ENCODE results near the gene CTNNA3.

CTNNA3 gene

GRCh38 chr10:66940965-66941364 is 755.0 kb downstream of the CTNNA3 start:
- DNase-seq: peak in 1 of 56 donors; percentile 5

- DNase-seq: no peak
Observed at GRCh38 chr10:66934711-66935110, 761.3 kb downstream of the CTNNA3 start.

GRCh38 chr10:66931949-66932343 is 764.0 kb downstream of the CTNNA3 start:
- DNase-seq: peak in 34 of 56 donors; percentile 1 to 65 (median 34)

DNA sequence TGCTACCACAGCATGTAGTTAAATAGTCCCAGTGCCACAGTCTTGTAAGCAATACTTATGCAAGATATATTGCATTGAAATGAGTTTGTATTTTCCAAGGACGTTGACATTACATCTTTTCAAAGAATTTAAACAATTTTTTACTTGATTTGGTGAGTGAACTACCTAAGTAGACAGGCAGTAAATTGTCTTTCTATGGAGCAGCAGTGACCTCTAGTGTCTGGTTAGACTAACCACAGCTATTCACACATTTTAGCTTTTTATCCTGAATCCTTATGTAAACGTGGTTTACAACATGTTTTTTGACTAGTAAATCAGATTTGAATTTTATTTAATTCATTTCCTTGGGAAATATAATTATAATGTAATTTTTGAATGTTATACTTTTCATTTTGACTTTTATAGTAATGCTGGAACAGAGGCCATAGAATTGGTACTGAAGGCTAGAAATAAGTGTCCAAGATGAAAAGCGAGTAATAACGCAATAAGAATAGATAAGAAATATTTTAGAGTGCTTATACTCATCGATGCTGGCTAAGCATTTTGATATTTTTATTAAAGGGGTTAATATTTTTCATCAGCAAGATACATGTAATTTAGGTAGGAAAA is 764.6 kb downstream of the CTNNA3 start:
- DNase-seq: peak in 4 of 56 donors; percentile 4 to 64 (median 26)

GRCh38 chr10:66929375-66929774 is 766.6 kb downstream of the CTNNA3 start:
- DNase-seq: peak in 11 of 56 donors; percentile 1 to 31 (median 13)

DNA sequence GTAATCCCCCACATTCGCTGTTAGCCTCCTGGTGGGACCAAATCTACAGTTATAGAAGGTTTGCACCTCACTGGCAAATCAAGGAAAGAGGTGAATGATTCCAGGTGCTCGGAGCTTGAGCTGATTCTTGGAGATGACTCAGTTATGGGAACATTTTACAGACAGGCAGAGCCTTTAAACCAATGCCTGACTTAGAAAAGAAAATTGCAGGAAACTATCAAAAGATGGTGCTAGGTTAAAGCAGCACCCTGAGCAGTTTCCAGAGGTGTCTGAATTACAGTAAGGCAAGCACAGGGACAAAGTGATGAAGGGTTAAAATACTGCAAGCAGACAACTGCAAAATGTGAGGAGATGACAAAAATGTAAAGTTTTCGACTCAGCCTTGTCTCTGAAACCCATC is 767.2 kb downstream of the CTNNA3 start:
- peak in 3 of 56 donors; percentile 13 to 37 (median 13) for DNase-seq

DNA sequence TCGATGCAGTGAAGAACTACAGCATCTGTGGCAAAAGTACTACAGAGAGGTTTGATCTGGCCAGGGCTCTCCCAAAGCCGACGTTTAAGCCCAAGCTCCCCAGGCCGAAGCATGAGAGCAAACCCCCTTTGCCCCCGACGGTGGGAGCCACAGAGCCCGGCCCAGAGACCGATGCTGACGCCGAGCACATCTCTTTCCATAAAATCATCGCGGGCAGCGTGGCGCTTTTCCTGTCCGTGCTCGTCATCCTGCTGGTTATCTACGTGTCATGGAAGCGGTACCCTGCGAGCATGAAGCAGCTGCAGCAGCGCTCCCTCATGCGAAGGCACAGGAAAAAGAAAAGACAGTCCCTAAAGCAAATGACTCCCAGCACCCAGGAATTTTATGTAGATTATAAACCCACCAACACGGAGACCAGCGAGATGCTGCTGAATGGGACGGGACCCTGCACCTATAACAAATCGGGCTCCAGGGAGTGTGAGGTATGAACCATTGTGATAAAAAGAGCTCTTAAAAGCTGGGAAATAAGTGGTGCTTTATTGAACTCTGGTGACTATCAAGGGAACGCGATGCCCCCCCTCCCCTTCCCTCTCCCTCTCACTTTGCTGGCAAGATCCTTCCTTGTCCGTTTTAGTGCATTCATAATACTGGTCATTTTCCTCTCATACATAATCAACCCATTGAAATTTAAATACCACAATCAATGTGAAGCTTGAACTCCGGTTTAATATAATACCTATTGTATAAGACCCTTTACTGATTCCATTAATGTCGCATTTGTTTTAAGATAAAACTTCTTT is 767.8 kb downstream of the CTNNA3 start:
- DNase-seq: peak in 44 of 56 donors; percentile 1 to 69 (median 42)

GRCh38 chr10:66927251-66927935 is 768.6 kb downstream of the CTNNA3 start:
- DNase-seq: peak in 17 of 56 donors; percentile 1 to 54 (median 25)

DNA sequence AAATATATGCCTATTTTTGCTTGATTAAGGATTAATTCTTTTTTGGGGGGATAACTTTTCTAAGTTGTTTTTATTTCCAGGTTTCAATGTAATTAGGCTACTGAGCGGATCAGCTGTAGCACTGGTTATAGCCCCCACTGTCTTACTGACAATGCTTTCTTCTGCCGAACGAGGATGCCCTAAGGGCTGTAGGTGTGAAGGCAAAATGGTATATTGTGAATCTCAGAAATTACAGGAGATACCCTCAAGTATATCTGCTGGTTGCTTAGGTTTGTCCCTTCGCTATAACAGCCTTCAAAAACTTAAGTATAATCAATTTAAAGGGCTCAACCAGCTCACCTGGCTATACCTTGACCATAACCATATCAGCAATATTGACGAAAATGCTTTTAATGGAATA is 769.2 kb downstream of the CTNNA3 start:
- no peak for DNase-seq

- peak in 53 of 56 donors; percentile 7 to 91 (median 62) for DNase-seq
Observed at GRCh38 chr10:66925896-66926715, 769.9 kb downstream of the CTNNA3 start, which contains the start of gene LRRTM3. Gene LRRTM3 (plus strand): TSS chr10:66926036.

DNA sequence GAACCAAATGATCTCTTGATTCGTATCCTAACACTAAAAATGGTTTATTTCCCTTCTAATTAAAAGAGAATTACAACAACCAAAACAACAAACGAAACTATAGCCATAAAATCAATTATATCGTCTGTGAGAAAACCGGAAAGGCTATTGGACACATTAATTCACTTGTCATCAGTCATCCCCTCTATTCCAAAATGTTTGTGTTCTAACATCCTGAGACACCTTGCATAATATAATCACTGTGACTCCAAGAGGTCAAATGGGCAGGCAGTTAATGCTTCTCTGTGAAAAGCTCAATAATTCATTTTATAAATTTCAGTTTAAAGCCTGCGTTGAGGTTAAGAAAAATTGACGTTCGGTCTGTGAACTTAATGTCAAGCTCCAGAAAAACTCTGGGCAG is 770.6 kb downstream of the CTNNA3 start:
- no peak for DNase-seq

DNA sequence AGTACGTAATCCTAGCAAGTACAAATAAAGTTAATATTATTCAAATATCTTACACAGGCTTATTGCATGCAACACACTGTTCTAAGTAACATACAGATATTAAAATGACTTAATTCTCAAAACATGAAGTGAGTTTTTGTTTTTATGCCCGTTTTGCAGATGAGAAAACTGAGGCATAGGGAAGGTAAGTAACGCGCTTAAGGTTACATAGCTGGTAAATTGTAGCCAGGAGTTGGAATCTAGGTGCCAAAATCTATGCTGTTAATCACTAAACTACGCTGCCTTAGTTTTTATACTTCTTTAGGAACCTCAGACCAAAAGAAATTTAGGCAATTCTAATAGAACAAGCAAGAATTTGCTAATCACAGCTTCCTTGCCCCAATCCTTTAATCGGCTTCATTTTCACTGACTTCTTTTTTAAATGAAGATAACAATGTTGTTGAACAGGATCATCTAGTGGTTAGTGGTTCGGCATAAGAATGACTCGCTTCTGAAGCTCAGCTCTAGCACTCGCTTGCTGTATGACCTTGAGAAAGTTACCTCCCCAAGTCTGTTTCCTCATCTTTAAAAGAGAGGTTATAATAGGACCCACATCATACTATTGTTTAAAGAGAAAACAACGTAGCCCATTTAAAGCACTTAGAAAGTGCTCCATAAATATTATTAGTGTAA is 771.2 kb downstream of the CTNNA3 start:
- no peak for DNase-seq

DNA sequence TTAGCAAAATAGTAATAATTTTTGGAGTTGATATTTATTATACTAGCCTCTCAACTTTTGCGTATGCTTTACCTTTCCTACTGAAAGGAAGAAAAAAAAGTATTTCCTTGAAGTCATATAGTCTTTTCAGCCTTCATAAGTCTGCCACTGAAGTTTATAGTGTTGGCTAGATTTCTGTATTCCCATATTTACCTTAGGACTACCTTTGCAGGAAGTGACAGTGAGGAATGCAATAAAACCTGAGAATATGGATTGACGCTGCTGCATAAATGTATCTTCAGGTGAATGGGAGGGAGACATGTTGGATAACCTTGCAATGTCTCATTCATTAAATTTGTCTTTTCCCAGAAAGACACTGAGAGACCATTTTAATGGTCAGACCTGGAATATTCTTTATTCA is 776.7 kb downstream of the CTNNA3 start:
- no peak for DNase-seq

DNA sequence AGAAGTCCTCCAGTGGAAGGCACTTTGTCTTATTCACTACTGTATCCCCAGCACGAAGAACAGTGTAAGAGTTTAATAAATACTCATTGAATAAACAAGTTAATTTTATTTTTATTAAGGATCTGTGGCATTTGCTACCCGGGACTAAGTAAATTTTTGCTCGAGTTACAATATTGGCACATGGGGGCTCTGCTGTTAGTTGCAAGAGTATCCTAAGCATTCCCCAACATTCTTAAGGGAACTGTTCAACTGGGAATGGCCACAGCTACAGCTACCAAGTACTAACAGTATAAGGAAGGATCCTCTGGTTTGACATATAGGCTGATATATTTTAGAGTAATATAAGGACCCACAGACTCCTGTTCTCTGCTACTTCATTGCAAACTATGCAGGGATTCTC is 778.9 kb downstream of the CTNNA3 start:
- DNase-seq: peak in 1 of 56 donors; percentile 20

GRCh38 chr10:66916030-66916429 is 780.0 kb downstream of the CTNNA3 start:
- DNase-seq: no peak

- no peak for DNase-seq
Observed at GRCh38 chr10:66910671-66911070, 785.3 kb downstream of the CTNNA3 start.

DNA sequence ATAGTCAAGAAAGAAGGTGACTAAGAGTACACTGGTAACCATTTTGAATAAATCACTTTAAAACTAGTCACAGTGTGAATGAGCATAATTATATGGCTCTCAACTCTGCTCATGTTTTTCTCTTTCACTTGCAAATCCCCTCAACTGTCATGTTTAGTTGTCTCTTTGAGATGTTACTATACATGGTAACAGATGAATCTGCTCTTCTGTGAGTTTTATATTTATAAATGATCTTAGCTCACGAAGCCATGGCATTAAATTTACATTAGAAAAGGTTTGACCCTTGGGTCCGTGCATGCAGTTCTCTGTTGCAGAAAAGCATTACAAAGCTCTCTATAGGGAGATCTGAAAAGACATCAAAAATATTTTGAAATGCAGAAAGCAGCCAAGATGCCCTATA is 803.1 kb downstream of the CTNNA3 start:
- DNase-seq: no peak

GRCh38 chr10:66888237-66888636 is 807.8 kb downstream of the CTNNA3 start:
- DNase-seq: no peak

- no peak for DNase-seq
Observed at GRCh38 chr10:66886848-66887247, 809.1 kb downstream of the CTNNA3 start.

GRCh38 chr10:66882271-66882670 is 813.7 kb downstream of the CTNNA3 start:
- no peak for DNase-seq

DNA sequence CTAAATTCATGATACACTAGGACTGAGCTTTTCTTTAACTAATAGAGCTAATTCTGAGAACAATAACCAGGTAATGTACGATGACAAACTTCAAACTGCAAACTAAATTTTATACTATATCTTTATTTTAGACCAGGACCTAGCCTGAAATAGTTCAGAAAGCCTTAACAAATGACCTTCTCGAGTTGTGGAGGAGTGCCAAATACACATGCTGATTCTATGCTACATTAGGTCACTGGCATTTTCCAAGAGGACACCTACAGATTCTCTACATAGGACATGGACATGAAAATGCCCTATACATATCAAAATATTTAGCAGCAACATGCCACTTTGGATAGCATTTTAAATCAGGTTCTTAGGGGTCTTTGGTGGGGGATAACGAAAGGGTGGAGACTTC is 814.2 kb downstream of the CTNNA3 start:
- no peak for DNase-seq
